Measurements from ENCODE around the gene ARMH3. TPM values are rescaled to one million over a fixed set of nuclear protein-coding genes. Genes with fewer than 3 reads are reported as not detected.
A peak's percentile ranks its signal among the peaks of the same experiment; 100 is the strongest.

The ARMH3 gene
- total and polyA plus RNA-seq, 7 experiments from 2014 or later: 19.7 to 34.0 (median 27.6) TPM

DNA sequence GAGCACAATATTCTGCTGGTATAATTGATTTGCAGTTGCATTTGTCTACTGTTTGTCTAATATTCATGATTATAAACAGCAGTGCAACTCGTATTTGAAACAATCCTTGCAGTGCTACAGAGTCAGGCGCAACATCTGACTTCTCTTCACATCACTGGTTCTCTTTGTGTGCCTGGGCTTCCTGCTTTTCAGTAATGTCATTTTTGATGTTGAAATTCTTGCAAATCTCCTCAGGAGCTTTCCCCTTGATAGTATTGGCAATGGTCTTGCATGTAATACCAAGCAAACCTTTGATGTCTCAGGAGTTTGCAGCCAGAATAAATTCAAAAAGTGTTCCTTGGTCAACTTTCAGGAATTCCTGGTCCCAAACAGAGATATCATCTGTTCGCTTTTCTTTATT lies 29.4 kb upstream of the ARMH3 start:
- POLR2A ChIA-PET: no interaction called here

DNA sequence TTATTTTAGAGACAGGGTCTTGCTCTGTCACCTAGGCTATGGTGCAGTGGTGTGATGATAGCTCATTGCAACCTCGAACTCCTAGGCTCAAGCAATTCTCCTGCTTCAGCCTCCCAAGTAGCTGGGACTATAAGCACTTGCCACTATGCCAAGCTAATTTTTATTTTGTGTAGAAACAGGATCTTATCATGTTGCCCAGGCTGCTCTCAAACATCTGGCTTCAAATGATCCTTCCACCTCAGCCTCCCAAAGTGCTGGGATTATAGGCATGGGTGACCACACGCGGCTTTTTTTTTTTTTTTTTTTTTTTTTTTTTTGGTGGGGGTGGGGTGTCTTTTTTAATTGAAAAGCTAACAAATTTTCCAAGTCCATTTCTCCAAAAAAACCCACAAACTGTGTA lies 27.6 kb upstream of the ARMH3 start:
- intact Hi-C loops (cut with micrococcal nuclease): no loop called here
- H3K4me1 ChIP-seq (ENCODE audit: control insufficient read depth in 2 of 2, insufficient read depth in 2 of 2, low read length in 2 of 2): no peaks in the 10 kb centered on the region
- no peaks in the 10 kb centered on the region for H3K36me3 ChIP-seq (ENCODE audit: control insufficient read depth in 2 of 3, insufficient read depth in 3 of 3, low read length in 3 of 3)
- CTCF ChIA-PET: no interaction called here
- H3K9me3 ChIP-seq (ENCODE audit: control insufficient read depth in 2 of 3, low read length in 3 of 3): no peaks in the 10 kb centered on the region
- ATAC-seq (no peak), DNase-seq (no peak)
- Mint-ChIP-seq H3K4me1 (peaks cover 0 to 2% (median 0%) of the 10 kb centered on the region in 7 donors), H3K27me3 (no peaks in the 10 kb centered on the region), H3K36me3 (peaks cover 0 to 3% (median 0%) of the 10 kb centered on the region in 5 donors), H3K27ac (no peak overlapping the region), H3K9me3 (no peaks in the 10 kb centered on the region), H3K4me3 (no peak overlapping the region)
- no peak overlapping the region for H3K4me3 ChIP-seq (ENCODE audit: low read length)
- H3K27me3 ChIP-seq (ENCODE audit: control insufficient read depth in 2 of 2, insufficient read depth in 2 of 2, low read length in 2 of 2): no peaks in the 10 kb centered on the region
- POLR2A ChIA-PET: interaction anchor here (0.7 kb wide), 1 partner anchor 20 kb away, joined by 4 read pairs; no protein-coding TSS in a partner anchor
- H3K27ac ChIP-seq (ENCODE audit: low read depth, low read length): no peak overlapping the region

More for the DNA sequence above, 29.4 kb upstream of the ARMH3 start:
- DNase-seq (no peak), ATAC-seq (no peak)
- no peaks in the 10 kb centered on the region for H3K9me3 Mint-ChIP-seq
- no peaks in the 10 kb centered on the region for H3K9me3 ChIP-seq (ENCODE audit: control insufficient read depth in 2 of 3, low read length in 3 of 3)
- intact Hi-C loops (cut with micrococcal nuclease): no loop called here
- no peaks in the 10 kb centered on the region for H3K27me3 ChIP-seq (ENCODE audit: control insufficient read depth in 2 of 2, insufficient read depth in 2 of 2, low read length in 2 of 2)
- CTCF ChIA-PET: interaction anchor here (1.9 kb wide), 1 partner anchor 12 kb away, joined by 7 read pairs; no protein-coding TSS in a partner anchor
- H3K4me1 ChIP-seq (ENCODE audit: control insufficient read depth in 2 of 2, insufficient read depth in 2 of 2, low read length in 2 of 2): no peaks in the 10 kb centered on the region
- peaks cover 0 to 2% (median 0%) of the 10 kb centered on the region in 7 donors for H3K4me1 Mint-ChIP-seq
- H3K36me3 ChIP-seq (ENCODE audit: control insufficient read depth in 2 of 3, insufficient read depth in 3 of 3, low read length in 3 of 3): no peaks in the 10 kb centered on the region
- H3K27ac Mint-ChIP-seq: no peak overlapping the region
- no peak overlapping the region for H3K27ac ChIP-seq (ENCODE audit: low read depth, low read length)
- peaks cover 0 to 3% (median 0%) of the 10 kb centered on the region in 5 donors for H3K36me3 Mint-ChIP-seq
- no peaks in the 10 kb centered on the region for H3K27me3 Mint-ChIP-seq
- H3K4me3 Mint-ChIP-seq: no peak overlapping the region
- H3K4me3 ChIP-seq (ENCODE audit: low read length): no peak overlapping the region

DNA sequence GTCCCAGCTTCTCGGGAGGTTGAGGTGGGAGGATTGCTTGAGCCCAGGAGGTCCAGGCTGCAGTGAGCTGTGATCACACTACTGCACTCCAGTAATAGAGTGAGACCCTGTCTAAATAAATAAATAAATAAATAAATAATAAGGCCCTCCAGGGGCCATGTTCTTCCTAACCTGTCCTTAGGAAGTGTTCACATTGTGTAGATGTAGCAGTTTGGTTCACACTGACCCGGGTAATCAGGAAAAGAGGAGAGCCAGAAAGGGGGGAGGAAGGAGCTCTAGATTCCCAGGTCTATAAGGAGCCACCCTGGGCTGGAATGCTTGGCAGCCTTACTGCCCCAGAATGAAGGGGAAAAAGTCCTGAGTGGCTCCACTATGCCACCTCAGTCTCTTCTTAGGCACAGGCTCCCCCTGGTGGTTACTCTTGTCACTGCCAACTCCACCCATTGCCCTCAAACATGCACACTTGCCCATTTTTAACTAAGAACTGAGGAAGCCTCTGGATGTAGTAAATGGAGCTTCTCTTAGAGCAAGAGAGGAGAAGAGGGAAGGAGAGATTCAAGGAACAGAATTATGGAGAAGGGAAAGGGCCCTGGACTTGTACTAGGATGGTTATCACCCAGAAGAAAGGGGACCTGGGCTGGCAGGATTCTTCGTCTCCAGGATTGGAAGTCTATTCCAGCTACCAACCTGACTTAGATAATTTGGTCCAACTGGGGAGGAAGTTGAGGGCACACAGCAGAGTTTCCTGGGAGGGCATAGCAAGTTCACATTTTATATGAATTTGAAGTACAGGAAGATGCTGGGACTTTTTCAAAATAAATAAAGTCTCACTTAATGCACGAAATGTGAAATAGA lies 16.9 kb upstream of the ARMH3 start:
- no peaks in the 10 kb centered on the region for H3K27me3 Mint-ChIP-seq
- ChIA-PET CTCF (interaction anchor here (0.6 to 3.1 kb wide), 19 partner anchors 10 to 292 kb away, joined by 3 to 19 read pairs (median 4); no protein-coding TSS in a partner anchor), POLR2A (interaction anchor here (0.7 to 2.6 kb wide), 3 partner anchors 17 to 511 kb away, joined by 3 to 11 read pairs (median 4); partner anchors contain the start of gene ARMH3)
- Histone ChIP-seq H3K4me1 (ENCODE audit: control insufficient read depth in 2 of 2, insufficient read depth in 2 of 2, low read length in 2 of 2) (no peaks in the 10 kb centered on the region), H3K9me3 (ENCODE audit: control insufficient read depth in 2 of 3, low read length in 3 of 3) (no peaks in the 10 kb centered on the region), H3K27me3 (ENCODE audit: control insufficient read depth in 2 of 2, insufficient read depth in 2 of 2, low read length in 2 of 2) (no peaks in the 10 kb centered on the region), H3K4me3 (ENCODE audit: low read length) (no peak overlapping the region), H3K27ac (ENCODE audit: low read depth, low read length) (no peak overlapping the region), H3K36me3 (ENCODE audit: control insufficient read depth in 2 of 3, insufficient read depth in 3 of 3, low read length in 3 of 3) (peaks cover 0 to 6% (median 0%) of the 10 kb centered on the region in 3 experiments)
- no peak overlapping the region for H3K4me3 Mint-ChIP-seq
- ATAC-seq (peak; percentile 94), DNase-seq (peak; percentile 54 to 81 (median 73))
- H3K27ac Mint-ChIP-seq: peak overlapping the region in 1 of 9 donors; percentile 13
- H3K36me3 Mint-ChIP-seq: peaks cover 0 to 1% (median 0%) of the 10 kb centered on the region in 5 donors
- H3K4me1 Mint-ChIP-seq: peaks cover 0 to 17% (median 13%) of the 10 kb centered on the region in 7 donors
- H3K9me3 Mint-ChIP-seq: peaks cover 0 to 1% (median 0%) of the 10 kb centered on the region in 11 donors
- intact Hi-C loops (cut with micrococcal nuclease): loop anchor here (1.0 to 5.0 kb wide), 12 partner anchors 8 to 912 kb away; partner anchors contain the start of genes ARMH3 (in 1 of the 2) and HPS6 (in 1 of the 2)

DNA sequence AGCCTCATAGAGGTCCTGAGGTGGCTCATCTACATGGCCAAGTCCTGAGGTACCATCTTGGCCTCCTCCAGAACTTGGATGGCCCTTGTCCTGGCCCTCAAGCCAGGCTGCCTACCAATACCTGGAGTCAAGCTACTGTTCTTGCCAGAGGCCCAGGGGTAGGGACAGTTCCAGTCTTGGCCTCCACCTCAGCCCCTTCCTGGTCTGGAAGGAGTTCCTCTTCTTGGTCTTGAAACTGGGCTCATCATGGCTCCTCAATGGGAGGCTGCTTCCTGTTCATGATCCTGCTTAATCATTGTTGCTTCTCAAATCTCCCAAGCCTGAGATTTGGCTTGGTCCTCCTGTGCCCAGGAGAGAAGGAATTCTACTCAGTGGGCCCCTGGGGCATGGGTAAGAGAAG lies 13.1 kb upstream of the ARMH3 start:
- DNase-seq: no peak

DNA sequence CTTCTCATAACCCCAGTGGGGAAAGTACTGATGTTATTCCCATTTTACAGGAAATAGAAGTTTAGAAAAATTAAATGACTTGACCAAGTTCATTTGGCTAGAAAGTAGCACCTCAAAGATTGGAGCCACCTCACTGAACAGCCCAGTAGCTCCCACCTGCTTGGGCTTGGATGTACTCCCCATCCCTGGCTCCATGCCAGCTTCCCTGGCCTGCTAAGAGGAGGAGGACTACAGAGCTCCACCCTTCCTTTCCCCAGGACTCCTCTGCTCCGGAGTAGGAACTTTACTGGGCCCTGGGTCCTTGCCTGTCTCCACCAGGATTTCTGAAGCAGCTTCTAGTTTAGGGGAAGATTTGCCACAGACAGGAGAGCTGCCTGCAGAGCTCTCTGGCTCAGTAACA lies 12.2 kb upstream of the ARMH3 start:
- CTCF ChIA-PET: interaction anchor here (1.5 kb wide), 1 partner anchor 227 kb away, joined by 3 read pairs; no protein-coding TSS in a partner anchor
- intact Hi-C loops (cut with micrococcal nuclease): loop anchor here in 1 of 2 donors (5.0 to 10.0 kb wide), 2 partner anchors 376 to 647 kb away; partner anchors contain the start of genes ARL3 and SFXN2
- Mint-ChIP-seq H3K27me3 (no peaks in the 10 kb centered on the region), H3K4me1 (peaks cover 23 to 43% (median 35%) of the 10 kb centered on the region in 7 donors), H3K36me3 (peaks cover 0 to 5% (median 0%) of the 10 kb centered on the region in 5 donors), H3K9me3 (peaks cover 0 to 1% (median 0%) of the 10 kb centered on the region in 11 donors), H3K27ac (peak overlapping the region in 4 of 9 donors; percentile 44 to 59 (median 50)), H3K4me3 (peak overlapping the region in 1 of 10 donors; percentile 13)
- H3K27ac ChIP-seq (ENCODE audit: low read depth, low read length): no peak overlapping the region
- ATAC-seq (no peak), DNase-seq (no peak)
- POLR2A ChIA-PET: interaction anchor here (0.5 to 0.9 kb wide), 2 partner anchors 64 to 212 kb away, joined by 3 to 4 read pairs; partner anchors contain the start of gene PPRC1
- peaks cover 14 to 23% of the 10 kb centered on the region in 2 donors for H3K4me1 ChIP-seq (ENCODE audit: control insufficient read depth in 2 of 2, insufficient read depth in 2 of 2, low read length in 2 of 2)
- peaks cover 0 to 6% (median 4%) of the 10 kb centered on the region in 3 experiments for H3K36me3 ChIP-seq (ENCODE audit: control insufficient read depth in 2 of 3, insufficient read depth in 3 of 3, low read length in 3 of 3)
- no peaks in the 10 kb centered on the region for H3K9me3 ChIP-seq (ENCODE audit: control insufficient read depth in 2 of 3, low read length in 3 of 3)
- H3K4me3 ChIP-seq (ENCODE audit: low read length): no peak overlapping the region
- no peaks in the 10 kb centered on the region for H3K27me3 ChIP-seq (ENCODE audit: control insufficient read depth in 2 of 2, insufficient read depth in 2 of 2, low read length in 2 of 2)

More for the DNA sequence above, 13.1 kb upstream of the ARMH3 start:
- H3K4me1 ChIP-seq (ENCODE audit: control insufficient read depth in 2 of 2, insufficient read depth in 2 of 2, low read length in 2 of 2): peaks cover 14 to 23% of the 10 kb centered on the region in 2 donors
- H3K9me3 ChIP-seq (ENCODE audit: control insufficient read depth in 2 of 3, low read length in 3 of 3): no peaks in the 10 kb centered on the region
- peak overlapping the region in 2 of 10 donors; percentile 13 to 21 for H3K4me3 Mint-ChIP-seq
- peak overlapping the region in 3 of 9 donors; percentile 43 to 51 (median 43) for H3K27ac Mint-ChIP-seq
- intact Hi-C loops (cut with micrococcal nuclease): loop anchor here in 1 of 2 donors (5.0 to 10.0 kb wide), 2 partner anchors 377 to 646 kb away; partner anchors contain the start of genes ARL3 and SFXN2
- H3K27me3 Mint-ChIP-seq: no peaks in the 10 kb centered on the region
- CTCF ChIA-PET: interaction anchor here (1.1 to 1.5 kb wide), 2 partner anchors 16 to 228 kb away, joined by 3 read pairs; no protein-coding TSS in a partner anchor
- H3K9me3 Mint-ChIP-seq: peaks cover 0 to 1% (median 0%) of the 10 kb centered on the region in 11 donors
- H3K27ac ChIP-seq (ENCODE audit: low read depth, low read length): no peak overlapping the region
- H3K36me3 Mint-ChIP-seq: peaks cover 0 to 5% (median 0%) of the 10 kb centered on the region in 5 donors
- peaks cover 0 to 6% (median 4%) of the 10 kb centered on the region in 3 experiments for H3K36me3 ChIP-seq (ENCODE audit: control insufficient read depth in 2 of 3, insufficient read depth in 3 of 3, low read length in 3 of 3)
- H3K4me3 ChIP-seq (ENCODE audit: low read length): no peak overlapping the region
- POLR2A ChIA-PET: no interaction called here
- H3K27me3 ChIP-seq (ENCODE audit: control insufficient read depth in 2 of 2, insufficient read depth in 2 of 2, low read length in 2 of 2): no peaks in the 10 kb centered on the region
- peaks cover 21 to 40% (median 35%) of the 10 kb centered on the region in 7 donors for H3K4me1 Mint-ChIP-seq
- ATAC-seq: no peak
